H7 (cell line): ENCODE data around the gene RAB11FIP4. TPM values are rescaled to one million over a fixed set of nuclear protein-coding genes. Genes with fewer than 3 reads are reported as not detected.

Experiments used
- DNase-seq: peaks from one replicate; pipeline ENCODE4 v3.0.0; 2012
- H3K27me3 ChIP-seq: 2 replicates; pipeline ENCODE4 v1.6.0; 2011; ENCODE audit warnings: mild to moderate bottlenecking, low read length; ENCODE audit not compliant: control insufficient read depth, insufficient read depth
- H3K36me3 ChIP-seq: replicated peaks from 2 replicates; pipeline ENCODE4 v1.5.1; 2011; ENCODE audit warnings: low read length; ENCODE audit not compliant: control insufficient read depth, insufficient read depth
- H3K4me3 ChIP-seq: 2 replicates; pipeline ENCODE4 v1.5.1; 2011; ENCODE audit warnings: low read depth, mild to moderate bottlenecking, control low read depth, low read length, moderate library complexity; ENCODE audit not compliant: insufficient read depth
- total RNA-seq: library from RNA; depleted of rRNA; stranded (reverse); fragments of >200 nt; shearing (Covaris generic); gene quantifications from 2 replicates; pipeline ENCODE4 v1.2.3, GENCODE V29; 2014

RAB11FIP4 gene
- total RNA-seq, 1 experiment from 2014 or later: 21.9 TPM

GRCh38 chr17:31446195-31446967 is 54.9 kb downstream of the RAB11FIP4 start:
- Histone ChIP-seq H3K36me3 (no peaks in the 10 kb centered on the region), H3K4me3 (no peak overlapping the region), H3K27me3 (no peaks in the 10 kb centered on the region)
- DNase-seq: no peak

- Histone ChIP-seq H3K36me3 (no peaks in the 10 kb centered on the region), H3K4me3 (no peak overlapping the region), H3K27me3 (no peaks in the 10 kb centered on the region)
- DNase-seq: no peak
Observed at GRCh38 chr17:31448467-31449077, 57.1 kb downstream of the RAB11FIP4 start.

GRCh38 chr17:31449111-31449510 is 57.6 kb downstream of the RAB11FIP4 start:
- DNase-seq: no peak
- Histone ChIP-seq H3K4me3 (no peak overlapping the region), H3K27me3 (no peaks in the 10 kb centered on the region), H3K36me3 (no peaks in the 10 kb centered on the region)

- no peaks in the 10 kb centered on the region for H3K36me3 ChIP-seq
- H3K4me3 ChIP-seq: no peak overlapping the region
- no peaks in the 10 kb centered on the region for H3K27me3 ChIP-seq
- DNase-seq: no peak
Observed at GRCh38 chr17:31449746-31450145, 58.3 kb downstream of the RAB11FIP4 start.

- Histone ChIP-seq H3K4me3 (no peak overlapping the region), H3K36me3 (no peaks in the 10 kb centered on the region), H3K27me3 (no peaks in the 10 kb centered on the region)
- no peak for DNase-seq
Observed at GRCh38 chr17:31452101-31452500, 60.6 kb downstream of the RAB11FIP4 start.

- no peaks in the 10 kb centered on the region for H3K36me3 ChIP-seq
- no peaks in the 10 kb centered on the region for H3K27me3 ChIP-seq
- no peak overlapping the region for H3K4me3 ChIP-seq
- no peak for DNase-seq
Observed at GRCh38 chr17:31452561-31453110, 61.2 kb downstream of the RAB11FIP4 start.

GRCh38 chr17:31453896-31454295 is 62.4 kb downstream of the RAB11FIP4 start:
- H3K36me3 ChIP-seq: no peaks in the 10 kb centered on the region
- no peaks in the 10 kb centered on the region for H3K27me3 ChIP-seq
- DNase-seq: no peak
- no peak overlapping the region for H3K4me3 ChIP-seq

- Histone ChIP-seq H3K4me3 (no peak overlapping the region), H3K27me3 (no peaks in the 10 kb centered on the region), H3K36me3 (no peaks in the 10 kb centered on the region)
- no peak for DNase-seq
Observed at GRCh38 chr17:31456814-31457213, 65.3 kb downstream of the RAB11FIP4 start.

GRCh38 chr17:31457391-31458234 is 66.1 kb downstream of the RAB11FIP4 start:
- Histone ChIP-seq H3K36me3 (no peaks in the 10 kb centered on the region), H3K27me3 (no peaks in the 10 kb centered on the region), H3K4me3 (no peak overlapping the region)
- no peak for DNase-seq

GRCh38 chr17:31458829-31459228 is 67.4 kb downstream of the RAB11FIP4 start:
- H3K36me3 ChIP-seq: no peaks in the 10 kb centered on the region
- no peaks in the 10 kb centered on the region for H3K27me3 ChIP-seq
- DNase-seq: no peak
- H3K4me3 ChIP-seq: no peak overlapping the region

- DNase-seq: no peak
- Histone ChIP-seq H3K4me3 (no peak overlapping the region), H3K27me3 (no peaks in the 10 kb centered on the region), H3K36me3 (no peaks in the 10 kb centered on the region)
Observed at GRCh38 chr17:31459716-31460115, 68.2 kb downstream of the RAB11FIP4 start.

- Histone ChIP-seq H3K27me3 (no peaks in the 10 kb centered on the region), H3K4me3 (no peak overlapping the region), H3K36me3 (no peaks in the 10 kb centered on the region)
- no peak for DNase-seq
Observed at GRCh38 chr17:31460226-31460721, 68.8 kb downstream of the RAB11FIP4 start.

- Histone ChIP-seq H3K4me3 (no peak overlapping the region), H3K27me3 (no peaks in the 10 kb centered on the region)
Observed at GRCh38 chr17:31461227-31461810, 69.8 kb downstream of the RAB11FIP4 start.

GRCh38 chr17:31462261-31462660 is 70.8 kb downstream of the RAB11FIP4 start:
- no peak overlapping the region for H3K4me3 ChIP-seq
- no peak for DNase-seq

More at GRCh38 chr17:31461227-31461810, 69.8 kb downstream of the RAB11FIP4 start:
- no peaks in the 10 kb centered on the region for H3K36me3 ChIP-seq
- DNase-seq: no peak

More at GRCh38 chr17:31462261-31462660, 70.8 kb downstream of the RAB11FIP4 start:
- Histone ChIP-seq H3K36me3 (no peaks in the 10 kb centered on the region), H3K27me3 (no peaks in the 10 kb centered on the region)
